AG04450 (cell line): ENCODE measurements around the gene UBR1. TPM values are rescaled to one million over a fixed set of nuclear protein-coding genes. Genes with fewer than 3 reads are reported as not detected.

Experiments
- CTCF ChIA-PET: fragments of 300-600, 350-600 bp; formaldehyde crosslinking; extraction: SDS; loops from one replicate; lab custom pipeline; 2022; ENCODE audit warnings: antibody characterized with exemption, inconsistent platforms; lab: Charles Lee
- POLR2A ChIA-PET: fragments of 350-600 bp; formaldehyde crosslinking; extraction: SDS; loops from one replicate; lab custom pipeline; 2021; ENCODE audit warnings: antibody characterized with exemption, inconsistent platforms; lab: Yijun Ruan, JAX
- DNase-seq: peaks from one replicate; pipeline ENCODE4 v3.0.0-alpha.2; 2011; ENCODE audit warnings: low read depth, low spot score
- H3K27ac ChIP-seq: one replicate; pipeline ENCODE4 v1.5.1; 2012; ENCODE audit warnings: low read depth, low read length, control low read depth
- H3K27me3 ChIP-seq: one replicate; pipeline ENCODE4 v1.6.0; 2012; ENCODE audit warnings: low read length; ENCODE audit not compliant: control insufficient read depth, insufficient read depth
- H3K4me3 ChIP-seq: 2 replicates; pipeline ENCODE4 v1.5.1; 2011; ENCODE audit warnings: mild to moderate bottlenecking, low read depth, low read length, control low read depth
- H3K9me3 ChIP-seq: 2 replicates; pipeline ENCODE4 v1.5.1; 2012; ENCODE audit warnings: low read length; ENCODE audit not compliant: control insufficient read depth, insufficient read depth
- polyA plus RNA-seq: library from polyadenylated mRNA; depleted of rRNA; stranded (reverse); fragments of >200 nt; gene quantifications from 2 replicates; pipeline ENCODE4 v1.2.3, GENCODE V29; 2011
- TF ChIP-seq, protein P1 (sequence below): IDR thresholded peaks from 2 replicates; pipeline ENCODE4 v1.5.1; 2011; ENCODE audit warnings: low read depth, low read length, control low read depth, inconsistent platforms

UBR1 gene
- polyA plus RNA-seq, 1 experiment: 18.4 TPM

DNA sequence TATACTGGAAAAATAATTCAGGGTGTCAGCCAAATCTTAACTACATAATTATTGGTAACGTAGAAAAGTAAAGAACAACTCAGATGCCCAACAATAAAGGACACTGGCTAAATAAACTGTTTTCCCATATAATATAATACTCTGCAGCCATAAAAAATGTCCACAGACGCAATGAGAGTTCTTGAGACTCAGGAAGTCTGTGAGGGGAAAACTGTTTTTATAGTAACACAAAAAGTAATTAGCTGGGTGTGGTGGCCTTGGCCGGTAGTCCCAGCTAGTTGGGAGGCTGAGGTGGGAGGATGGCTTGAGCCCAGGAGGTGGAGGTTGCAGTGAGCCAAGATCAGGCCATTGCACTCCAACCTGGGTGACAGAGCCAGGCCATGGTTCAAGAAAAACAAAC, 5.5 kb upstream of the UBR1 start:
- no peaks in the 10 kb centered on the region for H3K9me3 ChIP-seq
- TF ChIP-seq, protein P1, sequence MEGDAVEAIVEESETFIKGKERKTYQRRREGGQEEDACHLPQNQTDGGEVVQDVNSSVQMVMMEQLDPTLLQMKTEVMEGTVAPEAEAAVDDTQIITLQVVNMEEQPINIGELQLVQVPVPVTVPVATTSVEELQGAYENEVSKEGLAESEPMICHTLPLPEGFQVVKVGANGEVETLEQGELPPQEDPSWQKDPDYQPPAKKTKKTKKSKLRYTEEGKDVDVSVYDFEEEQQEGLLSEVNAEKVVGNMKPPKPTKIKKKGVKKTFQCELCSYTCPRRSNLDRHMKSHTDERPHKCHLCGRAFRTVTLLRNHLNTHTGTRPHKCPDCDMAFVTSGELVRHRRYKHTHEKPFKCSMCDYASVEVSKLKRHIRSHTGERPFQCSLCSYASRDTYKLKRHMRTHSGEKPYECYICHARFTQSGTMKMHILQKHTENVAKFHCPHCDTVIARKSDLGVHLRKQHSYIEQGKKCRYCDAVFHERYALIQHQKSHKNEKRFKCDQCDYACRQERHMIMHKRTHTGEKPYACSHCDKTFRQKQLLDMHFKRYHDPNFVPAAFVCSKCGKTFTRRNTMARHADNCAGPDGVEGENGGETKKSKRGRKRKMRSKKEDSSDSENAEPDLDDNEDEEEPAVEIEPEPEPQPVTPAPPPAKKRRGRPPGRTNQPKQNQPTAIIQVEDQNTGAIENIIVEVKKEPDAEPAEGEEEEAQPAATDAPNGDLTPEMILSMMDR: no peak
- no peak for DNase-seq
- H3K27ac ChIP-seq: no peak overlapping the region
- H3K4me3 ChIP-seq: no peak overlapping the region
- CTCF ChIA-PET: no interaction called here
- H3K27me3 ChIP-seq: peaks cover 2% of the 10 kb centered on the region
- POLR2A ChIA-PET: interaction anchor here (0.6 kb wide), 1 partner anchor 634 kb away, joined by 9 read pairs; no protein-coding TSS in a partner anchor

DNA sequence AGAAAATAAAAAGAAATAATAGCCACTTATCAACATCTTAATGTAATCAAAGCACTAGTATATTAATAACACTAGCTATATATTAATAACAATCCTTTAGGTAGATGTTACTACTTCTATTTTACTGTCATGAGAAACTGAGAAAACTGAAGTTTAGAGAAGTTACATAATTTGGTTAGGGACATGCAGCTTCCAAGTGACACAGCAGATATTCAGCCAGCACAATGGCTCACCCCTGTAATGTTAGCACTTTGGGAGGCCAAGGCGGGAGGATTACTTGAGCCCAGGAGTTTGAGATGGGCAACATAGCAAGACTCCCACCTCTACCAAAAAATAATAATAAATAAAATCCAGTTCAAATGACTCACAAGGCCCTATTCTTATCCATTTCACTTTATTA, 1.9 kb upstream of the UBR1 start:
- Histone ChIP-seq H3K27ac (no peak overlapping the region), H3K27me3 (no peaks in the 10 kb centered on the region), H3K9me3 (no peaks in the 10 kb centered on the region), H3K4me3 (no peak overlapping the region)
- TF ChIP-seq, protein P1: no peak
- CTCF ChIA-PET: no interaction called here
- no peak for DNase-seq
- POLR2A ChIA-PET: no interaction called here

DNA sequence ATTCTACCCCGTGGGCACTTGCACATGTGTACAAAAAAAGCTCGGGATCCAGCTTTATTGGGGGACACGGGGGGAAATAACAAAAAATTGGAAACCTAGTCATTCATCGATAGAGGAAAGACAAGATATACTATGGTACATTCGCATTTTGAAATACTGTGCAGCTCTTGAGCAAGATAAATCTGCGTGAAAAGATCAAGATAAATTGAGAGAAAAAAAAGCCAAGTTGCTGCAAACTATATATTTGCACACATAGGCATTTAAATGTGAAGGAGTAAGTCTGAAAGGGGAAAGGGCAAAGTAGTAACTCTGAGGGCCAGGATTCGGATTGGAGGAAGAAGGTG, 620 bp upstream of the UBR1 start:
- POLR2A ChIA-PET: interaction anchor here (0.6 to 1.6 kb wide), 4 partner anchors 9 to 371 kb away, joined by 3 to 6 read pairs (median 4); no protein-coding TSS in a partner anchor
- TF ChIP-seq, protein P1: no peak
- CTCF ChIA-PET: interaction anchor here (1.0 to 1.3 kb wide), 2 partner anchors 11 to 179 kb away, joined by 4 read pairs; no protein-coding TSS in a partner anchor
- Histone ChIP-seq H3K27me3 (no peaks in the 10 kb centered on the region), H3K27ac (peak overlapping the region; percentile 47), H3K4me3 (peak overlapping the region; percentile 95), H3K9me3 (no peaks in the 10 kb centered on the region)
- no peak for DNase-seq

DNA sequence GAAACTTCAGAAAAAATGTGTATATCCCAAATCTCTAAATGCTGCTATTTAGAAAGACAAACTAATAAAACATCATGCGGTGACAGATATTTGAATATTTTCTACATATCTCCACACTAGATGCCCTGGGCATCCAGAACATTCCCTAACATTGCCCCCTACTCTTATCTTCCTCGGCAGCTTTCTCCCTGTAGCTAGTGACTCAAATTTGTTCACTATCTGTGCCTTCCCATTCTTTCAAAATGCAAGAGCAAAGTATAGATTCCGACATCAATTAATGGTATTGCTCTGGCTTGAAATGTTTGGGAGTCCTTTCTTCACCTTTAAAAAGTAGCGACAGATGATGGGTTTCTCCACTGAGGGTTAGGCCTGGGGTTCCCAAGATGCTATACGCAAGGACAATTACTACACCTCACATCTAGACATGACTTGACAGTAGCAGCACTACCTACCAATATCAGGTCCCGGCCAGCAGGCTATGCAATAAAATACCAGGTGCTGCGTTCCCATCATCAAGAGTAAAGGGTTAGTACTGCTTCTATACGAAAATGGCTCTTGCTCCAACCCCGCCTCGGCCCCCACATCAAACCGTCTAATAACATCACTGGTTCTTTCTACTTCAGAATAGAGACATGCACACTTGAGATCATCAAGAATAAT, 631 bp downstream of the UBR1 start:
- H3K27me3 ChIP-seq: no peaks in the 10 kb centered on the region
- no peak for DNase-seq
- TF ChIP-seq, protein P1: no peak
- POLR2A ChIA-PET: no interaction called here
- H3K27ac ChIP-seq: peak overlapping the region; percentile 47
- H3K9me3 ChIP-seq: no peaks in the 10 kb centered on the region
- CTCF ChIA-PET: no interaction called here
- peak overlapping the region; percentile 95 for H3K4me3 ChIP-seq

DNA sequence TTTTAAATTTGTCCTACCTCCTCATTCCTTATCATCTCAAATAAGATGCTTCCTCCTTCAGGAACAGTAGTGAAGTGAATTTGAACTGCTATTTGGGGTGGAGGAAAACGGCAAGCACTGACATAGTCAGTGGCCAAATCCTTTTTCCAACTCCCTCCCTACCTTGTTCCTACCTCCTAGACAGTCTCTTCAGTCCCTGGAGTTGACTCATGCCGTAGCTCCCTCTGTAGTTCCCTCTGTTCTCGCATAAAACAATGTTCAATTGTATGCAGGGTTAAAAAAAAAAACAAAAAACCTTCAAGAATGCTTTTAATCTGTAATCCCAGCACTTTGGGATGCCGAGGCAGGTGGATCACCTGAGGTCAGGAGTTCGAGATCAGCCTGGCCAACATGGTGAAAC, 1.4 kb downstream of the UBR1 start:
- DNase-seq: no peak
- H3K4me3 ChIP-seq: peak overlapping the region; percentile 95
- TF ChIP-seq, protein P1: no peak
- H3K27me3 ChIP-seq: no peaks in the 10 kb centered on the region
- ChIA-PET POLR2A (no interaction called here), CTCF (no interaction called here)
- no peaks in the 10 kb centered on the region for H3K9me3 ChIP-seq
- no peak overlapping the region for H3K27ac ChIP-seq
